SH-SY5Y (cell line): ENCODE data around the gene PBX3.
A peak's percentile ranks its signal among the peaks of the same experiment; 100 is the strongest.

Source experiments
- GATA2 ChIP-seq: IDR thresholded peaks from 2 replicates; pipeline ENCODE4 v1.6.1; 2011; ENCODE audit warnings: mild to moderate bottlenecking, low read depth, low read length
- GATA3 ChIP-seq: IDR thresholded peaks from 2 replicates; pipeline ENCODE4 v1.6.1; 2011; ENCODE audit warnings: low read depth, mild to moderate bottlenecking, low read length, moderate library complexity

Gene PBX3

DNA sequence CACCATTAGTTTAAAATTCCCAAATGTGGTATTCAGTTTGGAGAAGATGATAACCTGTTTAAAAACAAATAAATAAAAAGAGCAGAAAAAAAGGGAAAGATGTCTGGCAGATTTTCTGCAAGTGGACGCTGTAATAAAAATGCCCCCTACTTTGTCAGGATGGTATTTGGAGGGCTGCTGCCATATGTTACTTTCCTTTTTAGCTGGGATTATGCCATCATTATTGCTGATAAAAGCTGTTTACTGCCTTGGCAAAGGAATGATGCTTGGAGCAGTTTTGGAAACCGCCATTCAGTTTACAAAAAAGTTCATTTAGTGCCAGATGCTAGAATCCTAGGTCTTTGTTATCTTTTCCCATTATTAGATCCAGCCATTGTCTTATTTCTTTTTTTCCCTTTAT is 104.8 kb downstream of the PBX3 start:
- TF ChIP-seq GATA3: no peak
- peak; percentile 38; the same call in 1 of the 2 replicates for TF ChIP-seq GATA2

DNA sequence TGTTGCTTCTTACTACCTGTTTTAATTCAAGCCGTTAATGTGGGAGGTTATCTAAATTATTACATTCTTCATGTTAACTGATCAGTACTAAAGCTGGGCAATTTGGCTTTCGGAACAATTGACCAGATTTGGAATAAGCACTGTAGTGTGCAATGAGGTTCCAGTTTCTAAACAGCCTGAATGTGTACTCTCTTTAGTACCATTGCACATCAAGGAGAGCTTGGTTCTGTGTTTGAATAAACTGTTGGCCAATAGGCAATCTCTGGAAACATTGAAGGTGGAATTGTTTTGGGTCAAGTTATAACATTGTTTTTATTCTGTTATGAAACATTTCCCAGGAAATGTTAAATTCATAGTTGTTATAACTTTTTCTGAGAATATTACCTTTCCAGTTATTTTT is 105.2 kb downstream of the PBX3 start:
- no peak for TF ChIP-seq GATA2
- TF ChIP-seq GATA3: no peak

DNA sequence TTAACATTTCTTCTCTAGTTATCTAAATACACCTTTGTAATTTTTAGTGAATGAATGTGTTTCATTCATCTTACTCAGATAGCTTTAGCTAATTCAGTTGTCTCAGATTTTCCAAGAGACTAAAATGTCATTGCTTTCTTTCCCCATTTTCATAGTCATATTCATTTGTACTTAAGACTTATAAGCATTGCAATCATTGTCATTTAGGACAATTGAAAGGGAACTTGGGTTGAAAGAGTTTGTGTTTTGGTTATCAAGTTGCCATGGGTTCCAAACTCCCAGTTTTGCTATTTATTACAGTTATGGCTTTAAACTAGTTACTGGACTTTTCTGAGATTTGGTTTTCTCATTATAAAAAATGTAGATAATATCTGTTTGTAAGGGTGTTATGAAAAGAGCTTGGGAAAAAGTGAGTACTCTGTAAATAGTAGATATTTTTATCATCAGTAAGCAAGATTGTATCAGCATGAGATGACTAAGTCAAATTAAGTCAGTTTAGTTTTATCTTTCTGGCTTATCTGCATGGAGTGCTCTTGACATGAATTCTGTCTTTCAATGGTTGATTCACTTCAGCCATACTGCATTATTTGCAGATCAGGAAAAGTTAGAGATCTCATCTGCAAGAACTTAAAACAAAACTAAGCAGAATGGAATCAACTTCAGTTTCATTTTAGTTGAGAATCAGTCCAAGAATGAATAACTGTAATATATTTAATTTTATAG is 107.5 kb downstream of the PBX3 start:
- peak; percentile 98 for TF ChIP-seq GATA3
- peak; percentile 79 for TF ChIP-seq GATA2

DNA sequence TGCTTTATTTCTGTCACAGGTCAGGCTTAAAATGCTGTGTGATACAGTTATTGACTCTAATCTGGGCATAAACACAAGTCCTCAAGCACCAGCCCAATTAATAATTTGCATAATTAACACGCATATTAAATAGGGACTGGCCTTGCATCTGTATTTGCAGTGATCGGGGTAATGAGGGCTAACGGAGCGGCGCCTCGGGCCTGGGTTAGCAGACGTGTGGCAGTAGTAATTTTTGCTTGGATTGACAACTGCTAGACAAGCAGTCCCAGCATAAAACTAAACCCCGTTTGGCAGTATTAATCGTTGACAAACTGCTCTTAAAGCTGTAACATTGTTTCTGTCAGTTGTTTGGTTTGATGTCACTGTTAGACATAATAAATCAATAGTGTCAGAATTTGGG is 109.2 kb downstream of the PBX3 start:
- TF ChIP-seq GATA3 (no peak), GATA2 (no peak)

DNA sequence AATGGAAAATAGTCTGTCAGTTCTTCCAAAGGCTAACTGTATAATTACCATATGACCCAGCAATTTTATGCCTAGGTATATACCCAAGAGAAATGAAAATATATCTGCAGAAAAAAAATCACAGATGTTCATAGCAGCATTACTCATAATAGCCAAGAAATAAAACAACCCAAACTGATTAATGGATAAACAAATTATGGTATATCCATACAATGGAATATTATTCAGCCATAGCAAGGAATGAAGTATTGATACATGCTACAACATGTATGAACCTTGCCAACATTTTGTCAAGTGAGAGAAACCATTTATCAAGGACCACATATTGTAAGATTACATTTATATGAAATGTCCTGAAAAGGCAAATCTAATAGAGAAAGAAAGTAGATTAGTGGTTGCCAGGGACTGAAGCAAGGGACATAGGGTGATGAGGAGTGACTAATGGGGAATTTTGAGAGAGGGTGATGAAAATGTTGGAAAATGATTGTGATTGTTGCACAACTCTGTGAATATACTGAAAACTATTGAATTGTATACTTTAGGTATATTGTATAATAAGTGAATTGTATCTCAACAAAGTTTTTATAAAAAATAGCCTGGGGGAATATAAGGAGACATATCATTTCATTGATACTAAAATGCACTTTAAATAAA is 114.4 kb downstream of the PBX3 start:
- no peak for TF ChIP-seq GATA2
- no peak for TF ChIP-seq GATA3

DNA sequence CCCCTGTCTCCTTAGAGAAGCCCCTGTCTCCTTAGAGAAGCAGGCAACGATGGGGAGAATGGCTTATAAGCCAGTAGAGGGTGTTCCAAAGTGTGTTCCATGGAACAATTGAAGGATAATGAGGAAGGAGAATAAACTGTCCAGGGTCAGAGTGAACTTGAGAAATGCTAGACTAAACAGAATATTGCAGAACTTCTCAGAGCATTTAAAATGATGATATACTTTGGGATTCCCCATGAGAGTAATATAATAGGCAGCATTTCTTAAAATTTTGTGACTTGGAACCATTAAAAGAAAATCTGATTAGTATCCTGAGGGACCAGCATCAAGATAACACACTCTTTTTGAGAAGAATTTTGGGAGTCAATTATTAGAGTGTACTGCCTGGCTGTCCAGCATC is 116.8 kb downstream of the PBX3 start:
- TF ChIP-seq GATA3 (no peak), GATA2 (no peak)

DNA sequence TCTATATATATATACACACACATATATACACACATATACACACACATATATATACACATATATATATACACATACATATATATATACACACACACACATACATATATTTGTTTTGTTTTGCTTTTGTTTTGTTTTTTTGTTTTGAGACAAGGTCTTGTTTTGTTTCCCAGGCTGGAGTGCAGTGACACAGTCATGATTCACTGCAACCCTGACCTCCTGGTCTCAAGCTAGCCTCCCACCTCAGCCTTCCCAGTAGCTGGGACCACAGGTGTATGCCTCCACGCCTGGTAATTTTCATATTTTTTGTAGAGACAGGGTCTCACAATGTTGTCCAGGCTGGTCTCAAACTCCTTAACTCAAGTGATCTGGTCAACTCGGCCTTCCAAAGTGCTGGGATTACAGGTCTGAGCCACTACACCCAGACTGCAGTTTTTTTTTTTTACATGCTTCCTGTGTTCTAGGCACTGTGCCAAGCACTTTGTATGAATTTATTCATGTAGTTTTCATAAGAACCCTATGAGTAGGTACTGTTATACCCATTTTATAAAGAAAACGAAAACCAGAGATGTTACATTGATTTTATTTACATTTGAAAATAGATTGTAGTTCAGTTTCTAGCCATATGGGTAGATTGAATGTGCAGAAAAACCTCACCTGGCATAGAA is 120.7 kb downstream of the PBX3 start:
- TF ChIP-seq GATA2 (no peak), GATA3 (no peak)

DNA sequence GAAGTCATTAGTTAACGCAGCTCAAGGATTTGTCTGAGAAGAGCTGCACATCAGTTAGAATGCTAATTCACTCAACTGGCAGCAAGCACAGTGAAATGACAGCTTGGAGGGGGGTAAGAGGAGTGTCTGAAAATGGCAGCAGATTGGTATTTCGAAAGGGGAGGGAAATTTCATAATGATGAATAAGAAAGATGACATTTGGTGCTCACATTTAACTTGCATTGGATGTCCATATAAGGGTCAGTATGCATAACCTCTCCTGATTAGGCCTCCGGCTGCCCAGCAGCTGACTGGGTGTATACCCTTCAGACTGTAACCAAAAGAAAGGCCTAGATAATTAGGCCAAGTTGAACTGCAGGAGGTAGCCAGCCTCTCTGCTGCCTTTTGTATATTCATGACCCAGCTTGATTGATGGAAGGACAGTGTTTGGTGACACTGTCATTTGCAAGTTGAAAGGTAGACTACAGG is 131.0 kb downstream of the PBX3 start:
- no peak for TF ChIP-seq GATA2
- no peak for TF ChIP-seq GATA3

DNA sequence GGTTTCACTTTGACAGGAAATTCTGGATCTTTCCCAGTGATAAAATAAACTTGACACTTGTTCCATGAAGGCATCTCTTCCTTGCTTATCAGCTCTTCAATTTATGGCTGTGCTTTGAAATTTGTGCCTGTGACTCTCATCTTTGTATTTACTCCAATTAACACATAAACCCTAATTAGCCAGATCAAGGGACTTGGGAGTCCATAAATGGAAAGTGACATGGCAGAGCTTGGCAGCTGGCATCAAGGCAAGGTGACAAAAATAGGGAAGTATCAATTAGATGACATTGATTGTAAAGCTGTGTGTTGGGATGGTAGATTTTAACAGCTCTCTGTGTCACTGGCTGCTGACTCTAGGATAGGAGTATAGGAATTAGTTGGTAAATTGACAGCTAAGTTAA is 133.9 kb downstream of the PBX3 start:
- no peak for TF ChIP-seq GATA2
- no peak for TF ChIP-seq GATA3

DNA sequence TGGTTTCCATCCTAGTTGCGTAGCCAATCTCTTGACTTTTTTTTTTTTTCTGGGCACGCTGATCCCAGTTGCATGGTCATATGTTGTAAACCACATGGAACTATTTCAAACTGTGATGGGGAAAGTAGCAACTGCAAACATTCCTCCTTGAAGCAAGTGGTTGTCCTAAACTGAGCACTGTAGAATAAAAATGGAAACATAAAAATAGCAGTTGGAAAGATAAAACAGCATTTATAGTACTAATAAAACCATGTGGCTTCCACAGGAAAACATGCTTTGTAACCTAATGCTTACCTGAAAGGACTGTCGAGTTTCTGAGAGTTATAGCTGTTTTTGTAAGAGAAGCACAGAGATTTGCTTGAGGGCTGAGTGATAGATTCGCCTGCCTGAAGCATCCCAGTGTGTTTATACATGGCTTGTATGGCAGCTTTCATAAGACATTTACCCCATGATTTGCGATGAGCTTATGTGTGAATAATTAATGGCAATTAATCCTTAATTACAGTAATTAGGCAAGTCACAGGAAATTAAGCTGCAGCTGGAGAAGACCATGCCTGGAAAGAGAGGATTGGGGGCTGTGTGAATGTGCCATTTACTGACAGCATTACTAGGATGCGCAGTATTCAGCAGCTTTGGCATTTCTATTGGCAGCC is 136.5 kb downstream of the PBX3 start:
- TF ChIP-seq GATA2 (no peak), GATA3 (no peak)

DNA sequence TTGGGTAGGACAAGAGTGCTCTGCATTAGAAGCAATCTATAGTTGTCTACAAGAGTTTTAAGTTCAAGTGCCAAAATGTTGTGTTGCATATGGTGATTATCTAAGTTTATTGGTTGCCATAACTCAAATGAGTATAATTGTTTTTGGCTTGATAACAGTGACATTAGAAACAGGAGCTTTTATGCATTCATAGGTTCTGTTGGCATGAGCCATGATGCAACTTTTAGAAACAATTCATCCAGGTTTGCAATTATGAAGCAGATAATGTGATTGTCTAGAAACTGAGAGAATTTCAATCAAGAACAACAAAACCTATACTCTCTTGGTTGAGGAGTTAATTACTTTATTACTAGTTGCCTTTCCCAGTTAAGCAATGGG is 137.0 kb downstream of the PBX3 start:
- TF ChIP-seq GATA2 (no peak), GATA3 (no peak)

DNA sequence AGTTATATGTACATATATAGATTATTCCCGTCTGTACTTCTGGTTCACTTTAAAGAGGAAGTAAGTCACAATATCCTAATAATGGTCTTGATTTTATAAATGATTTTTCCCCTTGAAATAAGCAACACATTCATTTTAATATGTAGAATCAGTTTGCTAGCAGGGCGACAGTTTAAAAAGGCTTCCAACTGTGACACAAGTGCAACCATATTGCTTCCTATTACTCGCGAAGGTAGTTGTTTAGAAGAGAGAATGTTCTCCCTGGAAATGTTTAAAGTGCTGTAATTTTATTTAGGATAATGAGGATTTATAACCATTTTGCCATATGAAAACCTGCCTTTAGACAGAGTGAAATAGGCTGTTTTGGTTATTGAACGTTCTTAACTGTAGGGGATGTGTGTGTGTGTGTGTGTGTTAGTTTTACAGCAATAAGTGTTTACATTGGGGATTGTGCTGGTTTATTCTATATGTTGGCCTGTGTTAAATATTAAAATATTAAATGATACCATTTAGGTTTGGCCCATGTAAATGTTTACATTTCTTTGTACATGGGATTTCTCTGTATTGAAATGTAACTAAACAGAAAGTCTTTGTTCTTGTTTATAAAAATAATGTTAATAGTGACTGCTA is 138.3 kb downstream of the PBX3 start:
- TF ChIP-seq GATA2 (no peak), GATA3 (no peak)

DNA sequence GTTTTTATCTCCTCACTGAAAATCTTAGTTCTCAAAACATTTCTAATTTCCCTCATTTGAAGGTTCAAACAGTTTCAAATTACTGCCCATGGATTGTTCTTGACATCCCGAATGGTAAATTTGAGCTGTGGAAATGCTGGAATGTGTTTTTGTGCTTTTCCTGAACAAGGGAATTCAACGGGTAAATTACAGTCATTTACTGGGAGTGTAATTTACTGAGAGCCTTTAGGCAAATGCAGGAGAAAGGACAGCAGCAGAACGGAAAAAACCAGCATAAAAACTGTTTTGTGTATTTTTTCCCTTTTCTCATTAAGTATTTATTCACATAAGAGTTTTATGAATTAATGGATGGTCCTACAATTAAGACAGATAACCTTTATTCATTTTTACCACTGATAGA is 139.2 kb downstream of the PBX3 start:
- TF ChIP-seq GATA2 (peak; percentile 62; the same call in 1 of the 2 replicates), GATA3 (peak; percentile 72)

DNA sequence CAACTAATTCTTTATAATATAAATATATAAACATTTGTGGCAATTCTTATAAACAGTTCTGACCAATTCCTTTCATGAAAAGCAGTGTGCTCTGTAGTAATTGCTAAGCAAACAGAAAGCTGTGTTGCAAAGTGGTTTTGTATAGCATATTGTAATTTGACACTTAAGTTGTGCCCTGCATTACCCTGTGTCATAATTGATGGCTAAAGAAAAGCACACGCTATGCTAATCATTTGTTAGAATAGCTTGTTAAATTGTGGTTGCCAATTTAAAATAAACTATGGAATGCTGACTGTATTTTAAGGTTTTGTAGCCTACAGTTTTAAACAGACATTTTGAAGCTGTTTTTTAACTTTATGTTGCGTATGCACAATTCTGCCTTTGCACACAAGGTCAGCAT is 140.0 kb downstream of the PBX3 start:
- TF ChIP-seq GATA2 (no peak), GATA3 (no peak; the same call in 1 of the 2 replicates)

DNA sequence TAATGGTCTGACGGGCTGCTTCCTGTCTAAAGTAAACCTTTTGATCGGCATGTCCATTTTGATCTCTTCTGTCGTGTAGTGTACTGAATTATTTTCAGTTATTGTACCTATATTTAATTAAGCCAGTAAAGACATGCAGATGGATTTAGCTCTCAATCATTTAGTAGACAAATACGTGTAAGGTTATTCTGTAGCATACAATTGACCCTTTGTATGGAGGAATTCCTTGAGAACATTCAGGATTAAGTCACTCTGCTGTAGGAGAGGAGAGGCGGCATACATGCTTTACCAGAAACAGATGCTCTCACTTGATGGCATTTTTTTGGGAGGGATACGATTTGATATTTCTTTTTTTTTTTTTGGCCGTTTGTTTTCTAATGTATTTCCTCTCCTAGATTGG is 141.0 kb downstream of the PBX3 start:
- TF ChIP-seq GATA2 (no peak), GATA3 (no peak)
